ENCODE measurements around the gene MAMSTR.

DNA sequence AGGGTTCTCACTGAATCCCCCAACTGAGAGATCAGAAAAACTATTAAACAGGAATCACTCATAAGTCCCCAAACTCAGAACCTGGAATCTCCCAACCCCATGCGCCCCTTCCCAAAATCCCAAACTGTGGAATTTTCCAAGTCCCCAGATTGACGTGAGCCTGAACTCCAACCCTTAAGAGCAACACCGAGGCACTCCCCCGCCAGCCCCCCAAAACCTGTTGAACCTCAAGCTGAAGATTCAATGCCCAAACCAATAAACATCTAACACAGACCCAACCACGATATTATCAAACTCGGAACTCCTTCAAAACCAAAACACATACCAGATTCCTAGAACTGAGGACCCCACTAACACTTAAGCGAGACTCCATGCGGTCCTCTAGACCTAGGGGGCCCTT, 26.6 kb upstream of the MAMSTR start:
- TF ChIP-seq CTCF (conservative IDR thresholded peaks at IDR 0.05 in 1 of 2, IDR thresholded peaks at IDR 0.05 in 1 of 2; ENCODE audit: low read depth in 1 of 2, low read length in 2 of 2) (no peak), EZH2 (IDR thresholded peaks at IDR 0.05; ENCODE audit: low read length, missing control alignments) (no peak)

Data from fibroblast of lung (primary cell).